B cell (primary cell): ENCODE measurements around the gene KNL1. TPM values are rescaled to one million over a fixed set of nuclear protein-coding genes. Genes with fewer than 3 reads are reported as not detected.

Experiments
- ATAC-seq: fragments of 200-7000 bp; cut with Tn5 transposase; one replicate; pipeline ENCODE4 v1.10.0; 2021; ENCODE audit warnings: low read depth, mild to moderate bottlenecking, moderate number of reproducible peaks, moderate library complexity
- CTCF ChIA-PET: fragments of 350-600 bp; sonication (Branson Sonifier 250); formaldehyde crosslinking; loops from one replicate; lab custom pipeline; 2021; ENCODE audit warnings: antibody characterized with exemption, inconsistent platforms; lab: Charles Lee
- POLR2A ChIA-PET: fragments of 350-600 bp; sonication (Branson Sonifier 250); formaldehyde crosslinking; loops from one replicate; lab custom pipeline; 2021; ENCODE audit warnings: antibody characterized with exemption; lab: Charles Lee
- DNase-seq: peaks from one replicate; pipeline ENCODE4 v3.0.0; 2013
- H2AFZ ChIP-seq: 2 replicates; pipeline ENCODE4 v1.6.1; 2012; ENCODE audit warnings: mild to moderate bottlenecking, low read depth, low read length; ENCODE audit not compliant: insufficient read depth, poor library complexity, severe bottlenecking
- H3K27ac ChIP-seq, 2 donors: 1 replicate in 1 of 2; 2 replicates in 1 of 2; pipeline ENCODE4 v1.5.1; 2012 to 2013; ENCODE audit warnings: low read length in 2 of 2, mild to moderate bottlenecking in 2 of 2, moderate library complexity in 1 of 2
- H3K27me3 ChIP-seq, 4 experiments: fragments of 200-600 bp in 1 of 4; sonication (generic) in 1 of 4; replicated peaks in 1 of 4; 1 replicate in 2 of 4; 2 replicates in 2 of 4; pipeline versions ENCODE4 v1.6.1 to v1.7.0; 2013 to 2016; ENCODE audit warnings: low read length in 3 of 4, mild to moderate bottlenecking in 2 of 4, mixed read lengths in 1 of 4, moderate library complexity in 1 of 4; ENCODE audit not compliant: insufficient read depth in 4 of 4, control insufficient read depth in 3 of 4; ENCODE audit errors: control extremely low read depth in 1 of 4
- H3K36me3 ChIP-seq, 2 experiments: replicated peaks in 1 of 2; 1 replicate in 1 of 2; 2 replicates in 1 of 2; pipeline versions ENCODE4 v1.6.1 to v1.7.1; 2013; ENCODE audit warnings: low read length in 1 of 2; ENCODE audit not compliant: insufficient read depth in 2 of 2, control insufficient read depth in 1 of 2; ENCODE audit errors: control extremely low read depth in 1 of 2, extremely low read depth in 1 of 2
- H3K4me1 ChIP-seq, 2 donors: fragments of 200-600 bp in 1 of 2; sonication (generic) in 1 of 2; 1 replicate in 1 of 2; 2 replicates in 1 of 2; pipeline versions ENCODE4 v1.5.1 to v1.6.1; 2013 to 2017; ENCODE audit warnings: low read length in 2 of 2; ENCODE audit not compliant: control insufficient read depth in 2 of 2, insufficient read depth in 2 of 2
- H3K4me2 ChIP-seq: replicated peaks from 2 replicates; pipeline ENCODE3; 2012; ENCODE audit warnings: mild to moderate bottlenecking, low read depth, low read length; ENCODE audit not compliant: poor library complexity, severe bottlenecking
- H3K4me3 ChIP-seq, 5 experiments: fragments of 200-600 bp in 1 of 5; sonication (generic) in 1 of 5; 1 replicate in 3 of 5; 2 replicates in 2 of 5; pipeline versions ENCODE4 v1.5.1 to v1.7.0; 2011 to 2016; ENCODE audit warnings: low read length in 4 of 5, mild to moderate bottlenecking in 4 of 5, low read depth in 2 of 5, control low read depth in 1 of 5, moderate library complexity in 1 of 5; ENCODE audit not compliant: insufficient read depth in 1 of 5; ENCODE audit errors: control extremely low read depth in 1 of 5, extremely low read depth in 1 of 5
- H3K79me2 ChIP-seq: fragments of 200-600 bp; sonication (generic); one replicate; pipeline ENCODE4 v1.6.0; 2016; ENCODE audit warnings: low read length; ENCODE audit not compliant: control insufficient read depth, insufficient read depth
- H3K9ac ChIP-seq: fragments of 200-600 bp; sonication (generic); 2 replicates; pipeline ENCODE4 v1.6.1; 2017; ENCODE audit warnings: mild to moderate bottlenecking, low read length, moderate library complexity
- H3K9me3 ChIP-seq, 3 donors: one replicate each; pipeline versions ENCODE4 v1.6.1 to v1.7.1; 2013; ENCODE audit warnings: low read length in 2 of 3; ENCODE audit not compliant: control insufficient read depth in 2 of 3, insufficient read depth in 1 of 3; ENCODE audit errors: control extremely low read depth in 1 of 3
- H4K20me1 ChIP-seq: 2 replicates; pipeline ENCODE4 v1.6.0; 2012; ENCODE audit warnings: mild to moderate bottlenecking, low read length; ENCODE audit not compliant: insufficient read depth, control insufficient read depth, poor library complexity, severe bottlenecking
- H3K27ac Mint-ChIP-seq: one replicate; pipeline ENCODE4 v1.8.0; 2021; ENCODE audit warnings: mixed read lengths
- H3K27me3 Mint-ChIP-seq: one replicate; pipeline ENCODE4 v1.8.0; 2021; ENCODE audit warnings: mixed read lengths
- H3K4me1 Mint-ChIP-seq: one replicate; pipeline ENCODE4 v1.8.0; 2021; ENCODE audit warnings: mixed read lengths
- H3K4me3 Mint-ChIP-seq: one replicate; pipeline ENCODE4 v1.8.0; 2021; ENCODE audit warnings: mixed read lengths
- H3K9me3 Mint-ChIP-seq: one replicate; pipeline ENCODE4 v1.8.0; 2022; ENCODE audit warnings: mixed read lengths; ENCODE audit not compliant: insufficient read depth
- EZH2 ChIP-seq: IDR thresholded peaks from 2 replicates; pipeline ENCODE4 v1.6.1; 2012; ENCODE audit warnings: borderline replicate concordance, low read depth, mild to moderate bottlenecking, moderate library complexity, low read length; ENCODE audit not compliant: insufficient read depth, poor library complexity, severe bottlenecking
- WGBS: methylation state at CpG from one replicate; pipeline ENCODE4 v1.1.5; 2013; ENCODE audit warnings: missing lambda C conversion rate; ENCODE audit not compliant: insufficient coverage; 5-methylcytosine and 5-hydroxymethylcytosine counted together
- intact Hi-C: fragments of 100-400 bp; cut with micrococcal nuclease; formaldehyde crosslinking; loops from one replicate; pipeline ENCODE4 v1.10.0; 2022
- polyA plus RNA-seq: library from polyadenylated mRNA; depleted of rRNA; stranded (reverse); fragments of >200 nt; gene quantifications from 2 replicates; pipeline ENCODE4 v1.2.3, GENCODE V29; 2012
- total RNA-seq, 2 donors: library from RNA; stranded (reverse); fragments of 120-200 nt in 1 of 2; gene quantifications; 1 replicate in 1 of 2; 2 replicates in 1 of 2; pipeline versions ENCODE4 v1.2.3 to v1.2.4, GENCODE V29; 2013 to 2022
- TF ChIP-seq, protein P1 (sequence below): fragments of 200-600 bp; IDR thresholded peaks from one replicate; pipeline ENCODE4 v1.8.0; 2022; ENCODE audit warnings: antibody characterized with exemption, mild to moderate bottlenecking

Gene KNL1
- total and polyA plus RNA-seq, 2 donors (not counting 1 experiment from before 2014, with no cell fraction given): 0.91 to 4.0 TPM

DNA sequence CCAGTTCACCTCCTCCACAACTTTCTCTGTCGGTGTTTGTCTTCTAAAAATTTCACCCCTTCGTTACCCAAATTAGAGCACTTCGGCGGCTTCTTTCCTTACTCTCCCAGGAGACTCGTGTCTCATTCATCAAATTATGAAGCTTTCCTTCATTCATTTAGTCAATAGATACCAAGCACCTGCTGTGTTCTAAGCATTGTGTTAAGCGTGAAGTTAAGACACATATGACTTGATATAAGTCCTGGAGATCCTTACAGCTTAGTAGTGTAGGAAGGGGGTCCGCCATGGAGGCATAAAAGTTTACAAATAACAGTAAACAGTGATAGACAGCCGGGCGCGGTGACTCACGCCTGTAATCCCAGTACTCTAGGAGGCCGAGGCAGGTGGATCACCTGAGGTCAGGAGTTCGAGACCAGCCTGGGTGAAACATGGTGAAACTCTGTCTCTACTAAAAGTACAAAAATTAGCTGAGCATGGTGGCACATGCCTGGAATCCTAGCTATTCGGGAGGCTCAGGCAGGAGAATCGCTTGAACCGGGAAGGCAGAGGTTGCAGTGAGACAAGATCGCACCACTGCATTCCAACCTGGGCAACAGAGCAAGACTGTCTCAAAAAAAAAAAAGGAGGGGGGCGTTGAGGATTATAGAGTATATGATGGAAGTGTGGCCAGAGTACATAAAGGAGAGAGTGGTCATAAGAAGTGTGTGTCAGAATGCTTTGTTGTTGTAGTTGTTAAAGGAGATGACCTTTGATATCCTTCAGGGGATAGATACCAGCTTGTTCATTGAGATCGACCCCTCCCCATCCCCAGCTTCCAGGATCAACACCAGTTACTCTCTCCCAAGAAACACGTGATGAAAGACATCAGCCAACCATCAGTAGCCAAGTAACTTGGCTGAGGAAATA, 28.5 kb upstream of the KNL1 start:
- H3K4me3 ChIP-seq: peak overlapping the region; percentile 81 to 100 (median 89)
- 61% methylated on average over 14 of the region's 20 CpGs for WGBS
- peak overlapping the region; percentile 88 for H3K9ac ChIP-seq
- H3K4me1 ChIP-seq: peaks cover 52 to 57% of the 10 kb centered on the region in 2 donors
- H3K4me1 Mint-ChIP-seq: peaks cover 64% of the 10 kb centered on the region
- peak overlapping the region; percentile 35 to 97 for H3K27ac ChIP-seq
- peak overlapping the region; percentile 84 for H2AFZ ChIP-seq
- no peaks in the 10 kb centered on the region for H3K9me3 Mint-ChIP-seq
- DNase-seq: no peak
- peaks cover 72% of the 10 kb centered on the region for H3K79me2 ChIP-seq
- no peaks in the 10 kb centered on the region for H3K27me3 ChIP-seq
- TF ChIP-seq, protein P1, sequence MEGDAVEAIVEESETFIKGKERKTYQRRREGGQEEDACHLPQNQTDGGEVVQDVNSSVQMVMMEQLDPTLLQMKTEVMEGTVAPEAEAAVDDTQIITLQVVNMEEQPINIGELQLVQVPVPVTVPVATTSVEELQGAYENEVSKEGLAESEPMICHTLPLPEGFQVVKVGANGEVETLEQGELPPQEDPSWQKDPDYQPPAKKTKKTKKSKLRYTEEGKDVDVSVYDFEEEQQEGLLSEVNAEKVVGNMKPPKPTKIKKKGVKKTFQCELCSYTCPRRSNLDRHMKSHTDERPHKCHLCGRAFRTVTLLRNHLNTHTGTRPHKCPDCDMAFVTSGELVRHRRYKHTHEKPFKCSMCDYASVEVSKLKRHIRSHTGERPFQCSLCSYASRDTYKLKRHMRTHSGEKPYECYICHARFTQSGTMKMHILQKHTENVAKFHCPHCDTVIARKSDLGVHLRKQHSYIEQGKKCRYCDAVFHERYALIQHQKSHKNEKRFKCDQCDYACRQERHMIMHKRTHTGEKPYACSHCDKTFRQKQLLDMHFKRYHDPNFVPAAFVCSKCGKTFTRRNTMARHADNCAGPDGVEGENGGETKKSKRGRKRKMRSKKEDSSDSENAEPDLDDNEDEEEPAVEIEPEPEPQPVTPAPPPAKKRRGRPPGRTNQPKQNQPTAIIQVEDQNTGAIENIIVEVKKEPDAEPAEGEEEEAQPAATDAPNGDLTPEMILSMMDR: no peak
- TF ChIP-seq EZH2: no peak
- CTCF ChIA-PET: interaction anchor here (0.5 to 3.0 kb wide), 12 partner anchors 14 to 337 kb away, joined by 3 to 32 read pairs (median 3); no protein-coding TSS in a partner anchor
- no peaks in the 10 kb centered on the region for H3K27me3 Mint-ChIP-seq
- intact Hi-C loops: loop anchor here (1.0 to 10.0 kb wide), 6 partner anchors 15 to 549 kb away; partner anchors contain the start of genes BAHD1, INO80, KNL1 and VPS18
- peak overlapping the region; percentile 82 for H3K4me3 Mint-ChIP-seq
- H3K9me3 ChIP-seq: no peaks in the 10 kb centered on the region
- H4K20me1 ChIP-seq: peaks cover 12% of the 10 kb centered on the region
- H3K36me3 ChIP-seq: peaks cover 1 to 18% of the 10 kb centered on the region in 2 experiments
- POLR2A ChIA-PET: interaction anchor here (0.6 to 1.3 kb wide), 9 partner anchors 10 to 278 kb away, joined by 3 to 9 read pairs (median 4); partner anchors contain the start of genes RAD51 and SPINT1
- ATAC-seq: no peak
- peak overlapping the region; percentile 86 for H3K27ac Mint-ChIP-seq
- peak overlapping the region; percentile 82 for H3K4me2 ChIP-seq
